ENCODE results near the gene HOXD10. TPM values are rescaled to one million over a fixed set of nuclear protein-coding genes. Genes with fewer than 3 reads are reported as not detected.

HOXD10 gene
- total and polyA plus RNA-seq, 2 experiments from 2014 or later, result not detected

DNA sequence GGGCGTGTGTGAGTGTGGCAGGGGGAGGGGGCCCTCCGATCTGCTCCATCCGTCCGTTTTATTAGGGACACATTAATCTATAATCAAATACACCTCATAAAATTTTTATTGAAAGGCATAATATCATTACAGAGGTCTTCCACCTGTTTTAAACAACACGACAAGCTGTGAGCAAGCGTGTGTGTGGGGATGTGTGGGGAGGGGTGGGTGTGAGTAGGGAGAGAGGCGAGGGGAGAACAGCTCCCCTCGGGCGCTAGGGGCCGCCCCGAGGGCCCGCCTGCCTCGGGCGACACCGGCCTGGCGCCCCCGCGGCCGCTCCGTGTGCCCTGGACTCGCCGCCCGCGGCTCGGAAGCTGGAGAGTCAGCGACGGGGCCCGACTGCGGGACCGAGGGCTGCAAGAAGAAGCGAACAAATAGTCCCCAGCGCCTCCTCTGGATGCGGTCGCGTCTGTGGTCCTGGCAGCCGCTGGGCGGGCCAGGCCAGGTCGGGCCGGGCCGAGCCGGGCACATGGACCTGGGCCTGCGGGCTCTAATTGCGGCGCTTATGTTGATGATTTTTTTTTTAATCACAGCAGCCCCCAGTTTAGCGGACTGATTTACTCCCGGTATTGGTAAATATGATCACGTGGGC lies 5.6 kb downstream of the HOXD10 start:
- no peaks in the 10 kb centered on the region for H3K9me2 ChIP-seq (ENCODE audit: insufficient read depth)
- H3K4me1 Mint-ChIP-seq, result peaks cover 12% of the 10 kb centered on the region
- peak overlapping the region; percentile 66; the same call in 1 of the 2 replicates for H2AFZ ChIP-seq
- peaks cover 13% of the 10 kb centered on the region for H3K4me1 ChIP-seq (ENCODE audit: insufficient read depth)
- H3K27me3 Mint-ChIP-seq (ENCODE audit: insufficient read depth, low read depth, poor library complexity), result peaks cover 99% of the 10 kb centered on the region
- peaks cover 38% of the 10 kb centered on the region; the same call in 1 of the 2 replicates for H3F3A ChIP-seq (replicated peaks; ENCODE audit: low read depth)
- peak overlapping the region; percentile 53 for H3K4me3 ChIP-seq
- no peak for DNase-seq (ENCODE audit: low spot score)
- peaks cover 31% of the 10 kb centered on the region for H4K20me1 ChIP-seq (replicated peaks; ENCODE audit: insufficient read depth)
- ATAC-seq, result peak; percentile 29
- peak overlapping the region; percentile 64 for H3K4me3 Mint-ChIP-seq
- TF ChIP-seq EZH2phosphoT487 (IDR thresholded peaks at IDR 0.05; ENCODE audit: unreplicated experiment) (peak; percentile 12), EZH2 (IDR thresholded peaks at IDR 0.05; ENCODE audit: low read depth, unreplicated experiment) (peak; percentile 50), NANOG (IDR thresholded peaks at IDR 0.05; ENCODE audit: borderline replicate concordance) (no peak)
- H3K27me3 ChIP-seq (ENCODE audit: insufficient read depth), result peaks cover 100% of the 10 kb centered on the region
- H3K36me3 ChIP-seq (ENCODE audit: insufficient read depth), result no peaks in the 10 kb centered on the region
- H3K4me2 ChIP-seq, result peak overlapping the region; percentile 76
- H3K27ac Mint-ChIP-seq, result no peak overlapping the region
- H3K9me3 Mint-ChIP-seq, result peaks cover 16% of the 10 kb centered on the region
- H3K36me3 Mint-ChIP-seq (ENCODE audit: low read depth), result peaks cover 3% of the 10 kb centered on the region; the same call in 1 of the 3 replicates
- H3K79me2 ChIP-seq (replicated peaks; ENCODE audit: insufficient read depth), result no peaks in the 10 kb centered on the region
- H3K27ac ChIP-seq (ENCODE audit: low read depth), result no peak overlapping the region

DNA sequence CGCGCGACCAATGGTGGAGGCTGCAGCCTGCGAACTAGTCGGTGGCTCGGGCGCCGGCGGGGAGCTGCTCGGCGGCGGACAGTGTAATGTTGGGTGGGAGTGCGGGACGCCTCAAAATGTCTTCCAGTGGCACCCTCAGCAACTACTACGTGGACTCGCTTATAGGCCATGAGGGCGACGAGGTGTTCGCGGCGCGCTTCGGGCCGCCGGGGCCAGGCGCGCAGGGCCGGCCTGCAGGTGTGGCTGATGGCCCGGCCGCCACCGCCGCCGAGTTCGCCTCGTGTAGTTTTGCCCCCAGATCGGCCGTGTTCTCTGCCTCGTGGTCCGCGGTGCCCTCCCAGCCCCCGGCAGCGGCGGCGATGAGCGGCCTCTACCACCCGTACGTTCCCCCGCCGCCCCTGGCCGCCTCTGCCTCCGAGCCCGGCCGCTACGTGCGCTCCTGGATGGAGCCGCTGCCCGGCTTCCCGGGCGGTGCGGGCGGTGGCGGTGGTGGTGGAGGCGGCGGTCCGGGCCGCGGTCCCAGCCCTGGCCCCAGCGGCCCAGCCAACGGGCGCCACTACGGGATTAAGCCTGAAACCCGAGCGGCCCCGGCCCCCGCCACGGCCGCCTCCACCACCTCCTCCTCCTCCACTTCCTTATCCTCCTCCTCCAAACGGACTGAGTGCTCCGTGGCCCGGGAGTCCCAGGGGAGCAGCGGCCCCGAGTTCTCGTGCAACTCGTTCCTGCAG lies 6.3 kb downstream of the HOXD10 start, which contains the start of gene HOXD9:
HOXD9 (plus strand) TSS at position 37 of the 728 bp plus-strand sequence; CDS start at position 87, 50 bp downstream.
- Histone ChIP-seq H3K27me3 (ENCODE audit: insufficient read depth) (peaks cover 100% of the 10 kb centered on the region), H4K20me1 (replicated peaks; ENCODE audit: insufficient read depth) (peaks cover 31% of the 10 kb centered on the region), H3F3A (replicated peaks; ENCODE audit: low read depth) (peaks cover 40% of the 10 kb centered on the region; the same call in 1 of the 2 replicates), H3K36me3 (ENCODE audit: insufficient read depth) (no peaks in the 10 kb centered on the region), H3K79me2 (replicated peaks; ENCODE audit: insufficient read depth) (no peaks in the 10 kb centered on the region), H2AFZ (peak within 1 kb of the TSS; percentile 66; the same call in 1 of the 2 replicates), H3K4me1 (ENCODE audit: insufficient read depth) (peaks cover 13% of the 10 kb centered on the region), H3K9me2 (ENCODE audit: insufficient read depth) (no peaks in the 10 kb centered on the region), H3K27ac (ENCODE audit: low read depth) (no peak within 1 kb of the TSS), H3K4me2 (peak within 1 kb of the TSS; percentile 76), H3K4me3 (peak within 1 kb of the TSS; percentile 53)
- Mint-ChIP-seq H3K9me3 (peaks cover 12% of the 10 kb centered on the region; the same call in 2 of the 3 replicates), H3K27me3 (ENCODE audit: insufficient read depth, low read depth, poor library complexity) (peaks cover 99% of the 10 kb centered on the region), H3K4me3 (peak within 1 kb of the TSS; percentile 64), H3K36me3 (ENCODE audit: low read depth) (peaks cover 3% of the 10 kb centered on the region; the same call in 1 of the 3 replicates), H3K4me1 (peaks cover 14% of the 10 kb centered on the region), H3K27ac (no peak within 1 kb of the TSS)
- DNase-seq (ENCODE audit: low spot score) (no peak), ATAC-seq (peak; percentile 51)
- TF ChIP-seq STAT1 (IDR thresholded peaks at IDR 0.05; ENCODE audit: unreplicated experiment), result no peak
- peak; percentile 93 for TF ChIP-seq EZH2 (IDR thresholded peaks at IDR 0.05; ENCODE audit: low read depth, unreplicated experiment)
- no peak for TF ChIP-seq POLR2AphosphoS5 (IDR thresholded peaks at IDR 0.05; ENCODE audit: low read depth)
- peak; percentile 88 for TF ChIP-seq EZH2phosphoT487 (IDR thresholded peaks at IDR 0.05; ENCODE audit: unreplicated experiment)

DNA sequence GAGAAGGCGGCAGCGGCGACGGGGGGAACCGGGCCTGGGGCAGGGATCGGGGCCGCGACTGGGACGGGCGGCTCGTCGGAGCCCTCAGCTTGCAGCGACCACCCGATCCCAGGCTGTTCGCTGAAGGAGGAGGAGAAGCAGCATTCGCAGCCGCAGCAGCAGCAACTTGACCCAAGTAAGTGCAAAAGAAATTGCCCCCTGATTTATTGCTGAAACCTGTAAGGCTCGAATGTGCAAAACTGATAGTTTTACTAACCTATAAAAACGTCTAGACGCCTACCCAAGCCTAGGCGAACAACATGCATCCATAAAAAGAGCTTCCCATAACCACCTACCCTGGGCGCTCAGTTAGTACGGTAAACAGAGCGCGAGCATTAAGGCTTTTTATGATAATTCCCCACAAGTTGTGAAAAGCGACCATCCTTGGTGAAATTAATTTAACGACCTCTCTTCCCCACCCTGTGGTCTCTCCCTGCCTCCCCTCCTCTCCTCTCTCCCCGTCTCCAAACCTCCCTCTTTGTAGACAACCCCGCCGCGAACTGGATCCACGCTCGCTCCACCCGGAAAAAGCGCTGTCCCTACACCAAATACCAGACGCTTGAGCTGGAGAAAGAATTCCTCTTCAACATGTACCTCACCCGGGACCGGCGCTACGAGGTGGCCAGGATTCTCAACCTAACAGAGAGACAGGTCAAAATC lies 7.0 kb downstream of the HOXD10 start:
- H3K79me2 ChIP-seq (replicated peaks; ENCODE audit: insufficient read depth), result no peaks in the 10 kb centered on the region
- peak overlapping the region; percentile 53 for H3K4me3 ChIP-seq
- H3K9me3 Mint-ChIP-seq, result peaks cover 10% of the 10 kb centered on the region; the same call in 2 of the 3 replicates
- no peaks in the 10 kb centered on the region for H3K9me2 ChIP-seq (ENCODE audit: insufficient read depth)
- H3K36me3 Mint-ChIP-seq (ENCODE audit: low read depth), result peaks cover 3% of the 10 kb centered on the region; the same call in 1 of the 3 replicates
- H3F3A ChIP-seq (replicated peaks; ENCODE audit: low read depth), result peaks cover 47% of the 10 kb centered on the region; the same call in 1 of the 2 replicates
- peak overlapping the region; percentile 45 for H3K4me3 Mint-ChIP-seq
- peaks cover 22% of the 10 kb centered on the region for H3K4me1 Mint-ChIP-seq
- H3K36me3 ChIP-seq (ENCODE audit: insufficient read depth), result no peaks in the 10 kb centered on the region
- peaks cover 12% of the 10 kb centered on the region for H3K4me1 ChIP-seq (ENCODE audit: insufficient read depth)
- ATAC-seq (no peak; the same call in 2 of the 3 replicates), DNase-seq (ENCODE audit: low spot score) (no peak)
- H4K20me1 ChIP-seq (replicated peaks; ENCODE audit: insufficient read depth), result peaks cover 31% of the 10 kb centered on the region
- no peak overlapping the region for H2AFZ ChIP-seq
- no peak overlapping the region for H3K27ac ChIP-seq (ENCODE audit: low read depth)
- H3K27me3 Mint-ChIP-seq (ENCODE audit: insufficient read depth, low read depth, poor library complexity), result peaks cover 99% of the 10 kb centered on the region
- H3K4me2 ChIP-seq, result peak overlapping the region; percentile 76
- H3K27ac Mint-ChIP-seq, result no peak overlapping the region
- peaks cover 100% of the 10 kb centered on the region for H3K27me3 ChIP-seq (ENCODE audit: insufficient read depth)
- TF ChIP-seq, protein P1, sequence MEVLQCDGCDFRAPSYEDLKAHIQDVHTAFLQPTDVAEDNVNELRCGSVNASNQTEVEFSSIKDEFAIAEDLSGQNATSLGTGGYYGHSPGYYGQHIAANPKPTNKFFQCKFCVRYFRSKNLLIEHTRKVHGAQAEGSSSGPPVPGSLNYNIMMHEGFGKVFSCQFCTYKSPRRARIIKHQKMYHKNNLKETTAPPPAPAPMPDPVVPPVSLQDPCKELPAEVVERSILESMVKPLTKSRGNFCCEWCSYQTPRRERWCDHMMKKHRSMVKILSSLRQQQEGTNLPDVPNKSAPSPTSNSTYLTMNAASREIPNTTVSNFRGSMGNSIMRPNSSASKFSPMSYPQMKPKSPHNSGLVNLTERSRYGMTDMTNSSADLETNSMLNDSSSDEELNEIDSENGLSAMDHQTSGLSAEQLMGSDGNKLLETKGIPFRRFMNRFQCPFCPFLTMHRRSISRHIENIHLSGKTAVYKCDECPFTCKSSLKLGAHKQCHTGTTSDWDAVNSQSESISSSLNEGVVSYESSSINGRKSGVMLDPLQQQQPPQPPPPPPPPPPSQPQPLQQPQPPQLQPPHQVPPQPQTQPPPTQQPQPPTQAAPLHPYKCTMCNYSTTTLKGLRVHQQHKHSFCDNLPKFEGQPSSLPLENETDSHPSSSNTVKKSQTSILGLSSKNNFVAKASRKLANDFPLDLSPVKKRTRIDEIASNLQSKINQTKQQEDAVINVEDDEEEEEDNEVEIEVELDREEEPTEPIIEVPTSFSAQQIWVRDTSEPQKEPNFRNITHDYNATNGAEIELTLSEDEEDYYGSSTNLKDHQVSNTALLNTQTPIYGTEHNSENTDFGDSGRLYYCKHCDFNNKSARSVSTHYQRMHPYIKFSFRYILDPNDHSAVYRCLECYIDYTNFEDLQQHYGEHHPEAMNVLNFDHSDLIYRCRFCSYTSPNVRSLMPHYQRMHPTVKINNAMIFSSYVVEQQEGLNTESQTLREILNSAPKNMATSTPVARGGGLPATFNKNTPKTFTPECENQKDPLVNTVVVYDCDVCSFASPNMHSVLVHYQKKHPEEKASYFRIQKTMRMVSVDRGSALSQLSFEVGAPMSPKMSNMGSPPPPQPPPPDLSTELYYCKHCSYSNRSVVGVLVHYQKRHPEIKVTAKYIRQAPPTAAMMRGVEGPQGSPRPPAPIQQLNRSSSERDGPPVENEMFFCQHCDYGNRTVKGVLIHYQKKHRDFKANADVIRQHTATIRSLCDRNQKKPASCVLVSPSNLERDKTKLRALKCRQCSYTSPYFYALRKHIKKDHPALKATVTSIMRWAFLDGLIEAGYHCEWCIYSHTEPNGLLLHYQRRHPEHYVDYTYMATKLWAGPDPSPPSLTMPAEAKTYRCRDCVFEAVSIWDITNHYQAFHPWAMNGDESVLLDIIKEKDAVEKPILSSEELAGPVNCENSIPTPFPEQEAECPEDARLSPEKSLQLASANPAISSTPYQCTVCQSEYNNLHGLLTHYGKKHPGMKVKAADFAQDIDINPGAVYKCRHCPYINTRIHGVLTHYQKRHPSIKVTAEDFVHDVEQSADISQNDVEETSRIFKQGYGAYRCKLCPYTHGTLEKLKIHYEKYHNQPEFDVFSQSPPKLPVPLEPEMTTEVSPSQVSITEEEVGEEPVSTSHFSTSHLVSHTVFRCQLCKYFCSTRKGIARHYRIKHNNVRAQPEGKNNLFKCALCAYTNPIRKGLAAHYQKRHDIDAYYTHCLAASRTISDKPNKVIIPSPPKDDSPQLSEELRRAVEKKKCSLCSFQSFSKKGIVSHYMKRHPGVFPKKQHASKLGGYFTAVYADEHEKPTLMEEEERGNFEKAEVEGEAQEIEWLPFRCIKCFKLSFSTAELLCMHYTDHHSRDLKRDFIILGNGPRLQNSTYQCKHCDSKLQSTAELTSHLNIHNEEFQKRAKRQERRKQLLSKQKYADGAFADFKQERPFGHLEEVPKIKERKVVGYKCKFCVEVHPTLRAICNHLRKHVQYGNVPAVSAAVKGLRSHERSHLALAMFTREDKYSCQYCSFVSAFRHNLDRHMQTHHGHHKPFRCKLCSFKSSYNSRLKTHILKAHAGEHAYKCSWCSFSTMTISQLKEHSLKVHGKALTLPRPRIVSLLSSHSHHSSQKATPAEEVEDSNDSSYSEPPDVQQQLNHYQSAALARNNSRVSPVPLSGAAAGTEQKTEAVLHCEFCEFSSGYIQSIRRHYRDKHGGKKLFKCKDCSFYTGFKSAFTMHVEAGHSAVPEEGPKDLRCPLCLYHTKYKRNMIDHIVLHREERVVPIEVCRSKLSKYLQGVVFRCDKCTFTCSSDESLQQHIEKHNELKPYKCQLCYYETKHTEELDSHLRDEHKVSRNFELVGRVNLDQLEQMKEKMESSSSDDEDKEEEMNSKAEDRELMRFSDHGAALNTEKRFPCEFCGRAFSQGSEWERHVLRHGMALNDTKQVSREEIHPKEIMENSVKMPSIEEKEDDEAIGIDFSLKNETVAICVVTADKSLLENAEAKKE (CRISPR knock-in tag; IDR thresholded peaks at IDR 0.05), result no peak
- TF ChIP-seq POLR2AphosphoS5 (IDR thresholded peaks at IDR 0.05; ENCODE audit: low read depth) (no peak), EZH2 (IDR thresholded peaks at IDR 0.05; ENCODE audit: low read depth, unreplicated experiment) (peak; percentile 98), EZH2phosphoT487 (IDR thresholded peaks at IDR 0.05; ENCODE audit: unreplicated experiment) (peak; percentile 97)

All from GM23338 (cell line).